ENCODE results near the gene CD300LD.

DNA sequence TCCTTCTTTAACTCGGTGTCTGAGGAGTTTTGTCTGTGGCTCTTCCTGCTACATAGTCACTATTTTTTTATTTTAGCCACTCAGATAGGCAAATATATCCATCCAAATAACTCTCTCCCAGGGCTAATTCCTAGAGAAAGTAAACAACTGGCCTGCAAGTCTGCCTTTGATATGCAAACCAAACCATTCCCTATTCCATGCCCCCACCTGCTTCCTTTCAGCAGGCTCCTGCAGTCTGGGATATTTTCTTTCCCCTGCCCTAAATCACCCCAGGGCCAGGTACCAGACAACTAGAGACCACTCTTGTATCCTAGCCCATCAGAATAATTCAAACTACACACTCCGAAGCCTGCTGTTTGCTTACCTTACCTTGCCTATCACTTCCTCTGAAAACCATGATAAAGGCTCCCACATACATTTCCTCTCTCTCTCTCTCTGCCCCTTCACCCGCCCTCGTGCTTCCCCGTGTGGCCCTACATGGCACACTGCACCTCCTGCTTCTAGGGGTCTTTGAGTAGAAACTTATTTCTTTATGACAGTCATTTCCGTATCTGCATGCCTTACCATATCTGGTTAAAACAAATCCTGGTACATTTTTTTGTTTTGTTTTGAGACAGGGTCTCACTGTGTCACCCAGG lies 33.1 kb downstream of the CD300LD start:
- TF ChIP-seq CTCF (IDR thresholded peaks at IDR 0.05) (no peak), TEAD4 (IDR thresholded peaks at IDR 0.05; ENCODE audit: borderline replicate concordance, insufficient read depth) (no peak), REST (IDR thresholded peaks at IDR 0.05; ENCODE audit: low read depth, low read length) (no peak), RFX5 (IDR thresholded peaks at IDR 0.05; ENCODE audit: low read length) (no peak), POLR2AphosphoS5 (IDR thresholded peaks at IDR 0.05; ENCODE audit: low read depth, low read length) (no peak), EZH2phosphoT487 (IDR thresholded peaks at IDR 0.05; ENCODE audit: borderline replicate concordance, low read depth) (no peak), MXI1 (IDR thresholded peaks at IDR 0.05; ENCODE audit: low read depth, low read length) (no peak), RCOR1 (IDR thresholded peaks at IDR 0.05; ENCODE audit: low read length) (no peak), RXRA (IDR thresholded peaks at IDR 0.05; ENCODE audit: borderline replicate concordance, low read depth) (no peak)
- TF ChIP-seq, protein P1, sequence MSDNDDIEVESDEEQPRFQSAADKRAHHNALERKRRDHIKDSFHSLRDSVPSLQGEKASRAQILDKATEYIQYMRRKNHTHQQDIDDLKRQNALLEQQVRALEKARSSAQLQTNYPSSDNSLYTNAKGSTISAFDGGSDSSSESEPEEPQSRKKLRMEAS (IDR thresholded peaks at IDR 0.05; ENCODE audit: low read depth): no peak
